ENCODE data around the gene TMCC2.

TMCC2 gene

GRCh38 chr1:205190845-205191577, 36.7 kb upstream of the TMCC2 start:
- no peaks in the 10 kb centered on the region for H3K27me3 ChIP-seq (ENCODE audit: insufficient read depth, poor library complexity, severe bottlenecking)
- H3K4me3 ChIP-seq (ENCODE audit: severe bottlenecking), result no peak overlapping the region

GRCh38 chr1:205191622-205192021, 36.1 kb upstream of the TMCC2 start:
- Histone ChIP-seq H3K4me3 (ENCODE audit: severe bottlenecking) (no peak overlapping the region), H3K27ac (ENCODE audit: poor library complexity, severe bottlenecking) (no peak overlapping the region), H3K36me3 (ENCODE audit: low read depth) (no peaks in the 10 kb centered on the region), H3K9me3 (ENCODE audit: severe bottlenecking) (no peaks in the 10 kb centered on the region), H3K4me1 (ENCODE audit: insufficient read depth, poor library complexity, severe bottlenecking) (no peaks in the 10 kb centered on the region), H3K27me3 (ENCODE audit: insufficient read depth, poor library complexity, severe bottlenecking) (no peaks in the 10 kb centered on the region)
- no peak for TF ChIP-seq CTCF (IDR thresholded peaks at IDR 0.05; ENCODE audit: poor library complexity, severe bottlenecking)
- DNase-seq (ENCODE audit: low spot score) (no peak), ATAC-seq (ENCODE audit: low read depth) (no peak)

More at GRCh38 chr1:205190845-205191577, 36.7 kb upstream of the TMCC2 start:
- no peaks in the 10 kb centered on the region for H3K36me3 ChIP-seq (ENCODE audit: low read depth)
- TF ChIP-seq CTCF (IDR thresholded peaks at IDR 0.05; ENCODE audit: poor library complexity, severe bottlenecking), result no peak
- no peaks in the 10 kb centered on the region for H3K9me3 ChIP-seq (ENCODE audit: severe bottlenecking)
- no peaks in the 10 kb centered on the region for H3K4me1 ChIP-seq (ENCODE audit: insufficient read depth, poor library complexity, severe bottlenecking)
- no peak overlapping the region for H3K27ac ChIP-seq (ENCODE audit: poor library complexity, severe bottlenecking)
- DNase-seq (ENCODE audit: low spot score), result no peak
- ATAC-seq (ENCODE audit: low read depth), result no peak

- Histone ChIP-seq H3K4me1 (ENCODE audit: insufficient read depth, poor library complexity, severe bottlenecking) (no peaks in the 10 kb centered on the region), H3K36me3 (ENCODE audit: low read depth) (no peaks in the 10 kb centered on the region), H3K27me3 (ENCODE audit: insufficient read depth, poor library complexity, severe bottlenecking) (no peaks in the 10 kb centered on the region), H3K9me3 (ENCODE audit: severe bottlenecking) (no peaks in the 10 kb centered on the region), H3K4me3 (ENCODE audit: severe bottlenecking) (no peak overlapping the region), H3K27ac (ENCODE audit: poor library complexity, severe bottlenecking) (no peak overlapping the region)
- TF ChIP-seq CTCF (IDR thresholded peaks at IDR 0.05; ENCODE audit: poor library complexity, severe bottlenecking), result no peak
- DNase-seq (ENCODE audit: low spot score) (no peak), ATAC-seq (ENCODE audit: low read depth) (no peak)
These were observed 35.5 kb upstream of the TMCC2 start for GRCh38 chr1:205192287-205192686.

GRCh38 chr1:205199090-205199930, 28.4 kb upstream of the TMCC2 start:
- Histone ChIP-seq H3K27me3 (ENCODE audit: insufficient read depth, poor library complexity, severe bottlenecking) (no peaks in the 10 kb centered on the region), H3K9me3 (ENCODE audit: severe bottlenecking) (no peaks in the 10 kb centered on the region), H3K4me3 (ENCODE audit: severe bottlenecking) (no peak overlapping the region), H3K36me3 (ENCODE audit: low read depth) (no peaks in the 10 kb centered on the region), H3K4me1 (ENCODE audit: insufficient read depth, poor library complexity, severe bottlenecking) (peaks cover under 1% of the 10 kb centered on the region), H3K27ac (ENCODE audit: poor library complexity, severe bottlenecking) (no peak overlapping the region)
- no peak for TF ChIP-seq CTCF (IDR thresholded peaks at IDR 0.05; ENCODE audit: poor library complexity, severe bottlenecking)
- no peak for ATAC-seq (ENCODE audit: low read depth)
- DNase-seq (ENCODE audit: low spot score), result no peak

Measured in RWPE2 (cell line).